Brain microvascular endothelial cell (primary cell): ENCODE measurements around the gene RFK.
"Not testable (repeated sequence)": the region's sequence is repeated elsewhere in the genome, so short reads cannot be mapped to it uniquely, and the experiment has no call there.

ENCODE experiments used
- DNase-seq: peaks from one replicate; pipeline ENCODE4 v3.0.0-alpha.2; 2020
- H3K27ac ChIP-seq: fragments of 250-450 bp; sonication (Bioruptor Pico); 2 replicates; pipeline ENCODE4 v1.5.1; 2020; ENCODE audit warnings: mild to moderate bottlenecking, moderate library complexity
- H3K27me3 ChIP-seq: fragments of 250-450 bp; sonication (Bioruptor Pico); replicated peaks from 2 replicates; pipeline ENCODE4 v1.5.1; 2020; ENCODE audit warnings: mild to moderate bottlenecking
- H3K36me3 ChIP-seq: fragments of 250-450 bp; sonication (Bioruptor Pico); replicated peaks from 2 replicates; pipeline ENCODE4 v1.5.1; 2020; ENCODE audit warnings: mild to moderate bottlenecking
- H3K4me3 ChIP-seq: 2 replicates; pipeline ENCODE4 v1.5.1; 2011; ENCODE audit warnings: low read depth, mild to moderate bottlenecking, control low read depth, low read length, moderate library complexity
- in situ Hi-C: cut with HindIII; loops from 2 replicates; pipeline ENCODE4 v1.10.0; 2017; ENCODE audit warnings: low sequenced_read_pairs, low pct_ligation_motif_present
- TF ChIP-seq, protein P1 (sequence below): IDR thresholded peaks from 2 replicates; pipeline ENCODE4 v1.5.1; 2011; ENCODE audit warnings: low read depth, mild to moderate bottlenecking, moderate library complexity, low read length, control low read depth, inconsistent platforms; ENCODE audit errors: missing control alignments

RFK gene

DNA sequence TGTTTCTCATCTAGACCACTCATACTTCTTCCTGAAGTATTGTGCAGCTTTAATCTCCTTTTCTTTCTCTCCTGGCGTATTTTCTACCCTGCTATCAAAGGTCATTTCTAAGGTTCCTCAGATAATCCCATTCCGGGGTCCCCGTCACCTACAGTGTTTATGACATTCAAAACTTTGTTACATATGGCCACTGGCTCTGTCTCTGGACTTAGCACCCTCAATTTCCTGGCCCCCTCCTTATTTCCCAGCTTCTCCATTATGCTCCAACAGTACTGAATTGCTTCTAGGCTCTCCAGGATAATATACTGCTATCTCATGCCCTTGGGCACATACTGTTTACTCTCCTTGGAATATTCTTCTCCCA is 31.2 kb downstream of the RFK start:
- TF ChIP-seq, protein P1, sequence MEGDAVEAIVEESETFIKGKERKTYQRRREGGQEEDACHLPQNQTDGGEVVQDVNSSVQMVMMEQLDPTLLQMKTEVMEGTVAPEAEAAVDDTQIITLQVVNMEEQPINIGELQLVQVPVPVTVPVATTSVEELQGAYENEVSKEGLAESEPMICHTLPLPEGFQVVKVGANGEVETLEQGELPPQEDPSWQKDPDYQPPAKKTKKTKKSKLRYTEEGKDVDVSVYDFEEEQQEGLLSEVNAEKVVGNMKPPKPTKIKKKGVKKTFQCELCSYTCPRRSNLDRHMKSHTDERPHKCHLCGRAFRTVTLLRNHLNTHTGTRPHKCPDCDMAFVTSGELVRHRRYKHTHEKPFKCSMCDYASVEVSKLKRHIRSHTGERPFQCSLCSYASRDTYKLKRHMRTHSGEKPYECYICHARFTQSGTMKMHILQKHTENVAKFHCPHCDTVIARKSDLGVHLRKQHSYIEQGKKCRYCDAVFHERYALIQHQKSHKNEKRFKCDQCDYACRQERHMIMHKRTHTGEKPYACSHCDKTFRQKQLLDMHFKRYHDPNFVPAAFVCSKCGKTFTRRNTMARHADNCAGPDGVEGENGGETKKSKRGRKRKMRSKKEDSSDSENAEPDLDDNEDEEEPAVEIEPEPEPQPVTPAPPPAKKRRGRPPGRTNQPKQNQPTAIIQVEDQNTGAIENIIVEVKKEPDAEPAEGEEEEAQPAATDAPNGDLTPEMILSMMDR = no peak
- Histone ChIP-seq H3K36me3 (no peaks in the 10 kb centered on the region), H3K27me3 (no peaks in the 10 kb centered on the region), H3K27ac (no peak overlapping the region), H3K4me3 (no peak overlapping the region)
- DNase-seq = no peak
- in situ Hi-C loops = no loop called here

DNA sequence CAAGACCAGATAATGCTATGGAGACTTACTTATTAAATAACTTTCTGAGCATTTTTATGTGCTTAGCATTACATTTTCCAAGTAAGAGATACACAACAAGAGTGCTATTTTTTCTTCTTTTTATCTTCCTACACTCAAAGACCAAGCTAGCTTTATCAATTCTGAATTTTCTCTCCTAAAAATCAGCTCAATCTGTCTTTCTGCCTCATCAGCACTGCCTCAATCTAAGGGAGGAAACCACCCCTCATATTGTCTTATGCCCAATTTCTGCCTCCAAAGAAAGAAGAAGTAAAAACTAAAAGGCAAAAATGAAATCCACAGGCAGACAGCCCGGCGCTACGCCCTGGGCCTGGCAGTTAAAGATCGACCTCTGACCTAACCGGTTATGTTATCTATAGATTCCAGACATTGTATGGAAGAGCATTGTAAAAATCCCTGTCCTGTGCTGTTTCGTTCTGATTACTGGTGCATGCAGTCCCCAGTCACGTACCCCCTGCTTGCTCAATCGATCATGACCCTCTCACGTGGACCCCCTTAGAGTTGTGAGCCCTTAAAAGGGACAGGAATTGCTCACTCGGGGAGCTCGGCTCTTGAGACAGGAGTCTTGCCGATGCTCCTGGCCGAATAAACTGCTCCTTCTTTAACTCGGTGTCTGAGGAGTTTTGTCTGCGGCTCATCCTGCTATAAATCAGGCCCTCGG is 31.7 kb downstream of the RFK start:
- H3K4me3 ChIP-seq, H3K27ac ChIP-seq, in situ Hi-C loops, H3K36me3 ChIP-seq, DNase-seq, H3K27me3 ChIP-seq: not testable (repeated sequence)

DNA sequence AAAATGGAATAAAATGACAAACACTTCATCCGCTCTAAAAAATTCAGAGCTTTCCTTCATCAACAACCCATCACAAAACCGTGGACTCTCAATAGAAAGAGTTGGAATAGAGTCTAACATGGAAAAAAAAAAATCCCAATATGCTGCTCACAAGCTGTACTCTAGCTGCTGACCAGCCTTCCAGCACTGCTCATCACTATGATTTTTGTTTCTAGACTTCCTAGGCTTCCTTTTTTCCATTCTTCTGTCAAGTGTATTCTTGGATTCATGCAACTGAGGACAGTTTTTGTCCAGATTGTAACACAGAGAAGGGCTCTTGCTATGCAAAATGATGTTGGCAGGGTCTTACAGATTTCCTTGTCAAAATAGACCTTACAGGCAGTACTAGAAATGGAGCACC is 34.5 kb downstream of the RFK start:
- in situ Hi-C loops = no loop called here
- H3K27ac ChIP-seq = no peak overlapping the region
- DNase-seq = no peak
- H3K36me3 ChIP-seq = no peaks in the 10 kb centered on the region
- TF ChIP-seq, protein P1 = no peak
- H3K4me3 ChIP-seq = no peak overlapping the region
- H3K27me3 ChIP-seq = no peaks in the 10 kb centered on the region

DNA sequence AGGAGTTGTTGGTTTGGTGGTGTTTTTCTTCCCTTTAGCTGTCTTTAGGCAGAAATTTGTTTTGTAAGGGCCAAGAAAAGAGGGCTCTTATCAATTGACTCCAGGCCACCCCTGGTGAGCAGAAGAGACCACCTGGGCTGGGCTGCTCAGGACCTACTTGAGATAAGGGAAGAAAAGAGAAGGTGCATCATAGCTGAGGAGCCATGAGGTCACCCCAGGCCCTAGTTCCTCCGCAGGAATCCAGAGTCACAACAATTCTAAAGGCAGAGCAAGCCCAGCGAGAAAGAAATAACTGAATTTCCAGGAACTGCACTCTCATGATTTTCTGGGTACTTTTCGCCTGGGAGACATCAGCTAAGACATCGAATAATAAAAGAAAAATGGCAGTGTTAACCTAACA is 34.9 kb downstream of the RFK start:
- Histone ChIP-seq H3K36me3 (no peaks in the 10 kb centered on the region), H3K27me3 (no peaks in the 10 kb centered on the region), H3K27ac (no peak overlapping the region), H3K4me3 (no peak overlapping the region)
- TF ChIP-seq, protein P1 = no peak
- no peak for DNase-seq
- in situ Hi-C loops = no loop called here

DNA sequence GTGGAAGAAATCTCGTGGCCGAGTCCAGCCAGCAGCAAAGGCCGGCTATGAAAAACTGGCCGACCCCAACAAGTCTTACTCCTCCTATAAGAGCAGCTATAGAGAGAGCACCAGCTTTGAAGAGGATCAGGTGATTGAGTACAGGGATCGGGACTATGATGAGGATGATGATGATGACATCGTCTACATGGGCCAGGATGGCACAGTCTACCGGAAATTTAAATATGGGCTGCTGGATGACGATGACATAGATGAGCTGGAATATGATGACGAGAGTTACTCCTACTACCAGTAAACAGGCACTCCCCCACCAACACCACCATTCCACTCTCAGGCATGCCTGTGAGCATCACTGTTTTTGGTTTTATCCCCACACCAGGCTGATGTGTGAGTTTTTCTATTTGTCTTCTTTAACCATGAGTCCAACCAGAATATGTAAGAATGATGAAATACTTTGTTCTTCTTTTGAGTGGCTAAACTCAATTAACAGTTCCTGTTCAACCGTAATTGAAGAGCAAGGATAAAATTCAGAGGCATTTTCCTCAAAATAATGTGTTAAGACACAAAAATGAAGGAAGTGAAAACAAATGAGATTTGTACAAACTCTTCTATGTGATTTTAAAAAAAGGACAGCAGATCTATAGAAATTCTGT is 35.5 kb downstream of the RFK start:
- in situ Hi-C loops = no loop called here
- no peaks in the 10 kb centered on the region for H3K36me3 ChIP-seq
- no peak overlapping the region for H3K27ac ChIP-seq
- H3K27me3 ChIP-seq = no peaks in the 10 kb centered on the region
- TF ChIP-seq, protein P1 = no peak
- H3K4me3 ChIP-seq = no peak overlapping the region
- DNase-seq = no peak

DNA sequence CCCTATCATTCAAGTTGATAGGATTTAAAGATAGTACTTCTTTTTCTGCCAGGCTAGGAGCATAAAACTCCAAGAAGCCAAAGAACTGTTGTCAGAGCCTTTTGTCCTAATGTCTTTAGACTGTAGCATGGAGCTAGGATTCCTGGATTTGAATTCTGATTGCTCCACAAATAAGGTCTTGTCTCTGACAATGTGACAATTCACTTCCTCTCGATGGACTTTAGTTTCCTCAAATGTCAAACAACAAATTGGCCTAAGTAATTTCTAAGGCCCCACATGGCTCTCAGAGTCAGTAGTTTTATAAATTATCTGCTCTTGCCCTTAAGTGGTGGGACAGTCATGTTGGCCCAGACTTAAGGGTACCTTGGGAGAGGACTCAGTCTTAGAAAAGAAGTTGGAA is 36.7 kb downstream of the RFK start:
- DNase-seq = no peak
- Histone ChIP-seq H3K27me3 (no peaks in the 10 kb centered on the region), H3K4me3 (no peak overlapping the region), H3K36me3 (no peaks in the 10 kb centered on the region), H3K27ac (no peak overlapping the region)
- in situ Hi-C loops = no loop called here
- TF ChIP-seq, protein P1 = no peak
